ENCODE measurements around the gene RXRB. TPM values are rescaled to one million over a fixed set of nuclear protein-coding genes. Genes with fewer than 3 reads are reported as not detected.

Gene RXRB
- total RNA-seq, 2 experiments from 2014 or later: 41.0 to 45.4 TPM

DNA sequence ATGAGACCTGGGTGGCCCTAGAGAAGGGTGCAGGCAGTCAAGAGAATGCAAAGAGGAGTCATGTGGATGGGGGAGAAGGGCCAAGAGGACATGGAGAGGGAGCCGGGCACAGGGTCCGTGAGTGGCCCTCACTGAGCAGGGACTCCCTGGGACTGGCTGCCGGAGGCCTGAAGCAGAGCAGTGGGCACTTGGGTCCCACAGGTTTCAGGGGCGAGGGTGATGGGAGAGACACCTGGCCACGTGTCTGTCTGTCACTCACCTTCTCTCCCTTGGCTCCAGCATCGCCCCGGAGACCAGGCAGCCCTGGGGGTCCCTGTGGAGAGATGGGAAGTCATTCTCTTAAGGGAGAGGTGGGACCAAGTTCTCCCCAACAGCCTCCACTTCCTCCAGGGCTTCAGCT is 33.7 kb downstream of the RXRB start:
- Mint-ChIP-seq H3K4me3 (no peak overlapping the region), H3K36me3 (ENCODE audit: low read depth) (no peaks in the 10 kb centered on the region), H3K9me3 (ENCODE audit: low read depth) (no peaks in the 10 kb centered on the region), H3K27ac (no peak overlapping the region), H3K27me3 (no peaks in the 10 kb centered on the region), H3K4me1 (peaks cover 3% of the 10 kb centered on the region)
- intact Hi-C loops (cut with DNase I, micrococcal nuclease): no loop called here
- ChIA-PET CTCF (interaction anchor here (0.6 kb wide), 1 partner anchor 11 kb away, joined by 3 read pairs; no protein-coding TSS in a partner anchor), POLR2A (no interaction called here)
- DNase-seq: no peak
- no peak for ATAC-seq

- no peaks in the 10 kb centered on the region for H3K27me3 Mint-ChIP-seq
- POLR2A ChIA-PET: no interaction called here
- ATAC-seq: no peak
Observed at GRCh38 chr6:33166363-33166762, 34.1 kb downstream of the RXRB start.

GRCh38 chr6:33165581-33166258 is 34.7 kb downstream of the RXRB start:
- DNase-seq (no peak), ATAC-seq (no peak)
- ChIA-PET CTCF (interaction anchor here (1.0 to 2.0 kb wide), 2 partner anchors 32 to 70 kb away, joined by 3 to 5 read pairs; no protein-coding TSS in a partner anchor), POLR2A (no interaction called here)
- no peaks in the 10 kb centered on the region for H3K9me3 Mint-ChIP-seq (ENCODE audit: low read depth)
- H3K36me3 Mint-ChIP-seq (ENCODE audit: low read depth): no peaks in the 10 kb centered on the region
- no peaks in the 10 kb centered on the region for H3K27me3 Mint-ChIP-seq
- H3K27ac Mint-ChIP-seq: no peak overlapping the region
- intact Hi-C loops (cut with DNase I, micrococcal nuclease): no loop called here
- H3K4me1 Mint-ChIP-seq: peaks cover 10% of the 10 kb centered on the region
- no peak overlapping the region for H3K4me3 Mint-ChIP-seq

More at GRCh38 chr6:33166363-33166762, 34.1 kb downstream of the RXRB start:
- DNase-seq: no peak
- peaks cover 8% of the 10 kb centered on the region for H3K4me1 Mint-ChIP-seq
- no peak overlapping the region for H3K27ac Mint-ChIP-seq
- H3K36me3 Mint-ChIP-seq (ENCODE audit: low read depth): no peaks in the 10 kb centered on the region
- no peaks in the 10 kb centered on the region for H3K9me3 Mint-ChIP-seq (ENCODE audit: low read depth)
- CTCF ChIA-PET: no interaction called here
- intact Hi-C loops (cut with DNase I, micrococcal nuclease): no loop called here
- H3K4me3 Mint-ChIP-seq: no peak overlapping the region

DNA sequence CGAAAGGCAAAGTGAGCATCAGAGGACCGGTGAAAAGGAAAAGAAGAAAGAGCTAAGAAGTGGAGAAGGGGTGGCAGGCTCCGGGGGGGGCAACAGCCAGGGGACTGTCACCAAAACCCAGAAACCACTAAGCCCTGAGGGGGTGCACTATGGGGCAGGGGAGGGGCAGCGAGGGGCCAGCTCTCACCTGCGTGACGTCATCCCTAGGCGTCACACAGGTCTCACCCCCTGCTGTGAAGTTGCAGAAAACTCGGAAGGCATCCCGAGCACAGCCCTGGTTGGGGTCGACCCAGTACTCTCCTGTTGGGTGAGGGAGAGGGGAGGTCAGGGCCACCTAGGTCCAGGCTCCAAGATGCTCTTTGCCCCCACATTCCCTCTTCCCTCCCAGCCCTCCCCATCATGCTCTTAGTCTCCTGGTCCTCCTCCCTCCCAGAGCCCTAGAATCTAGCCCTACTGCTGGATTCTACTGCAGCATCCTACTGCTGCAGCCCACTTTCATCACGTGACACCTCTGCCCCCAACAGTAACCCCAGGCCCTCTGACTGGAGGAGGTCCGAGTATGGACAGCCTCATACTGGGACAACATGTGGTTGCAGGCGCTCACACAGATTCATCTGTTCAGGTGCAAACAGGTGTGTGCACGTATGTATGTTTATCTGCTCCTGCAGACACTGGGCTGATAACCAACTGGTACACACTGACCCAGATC is 35.6 kb downstream of the RXRB start:
- H3K27me3 Mint-ChIP-seq: peaks cover 3% of the 10 kb centered on the region
- H3K27ac Mint-ChIP-seq: no peak overlapping the region
- CTCF ChIA-PET: interaction anchor here (1.0 to 2.0 kb wide), 2 partner anchors 33 to 71 kb away, joined by 3 to 5 read pairs; no protein-coding TSS in a partner anchor
- POLR2A ChIA-PET: no interaction called here
- DNase-seq (no peak), ATAC-seq (no peak)
- peaks cover 10% of the 10 kb centered on the region for H3K4me1 Mint-ChIP-seq
- intact Hi-C loops (cut with DNase I, micrococcal nuclease): no loop called here
- H3K4me3 Mint-ChIP-seq: no peak overlapping the region
- no peaks in the 10 kb centered on the region for H3K9me3 Mint-ChIP-seq (ENCODE audit: low read depth)
- no peaks in the 10 kb centered on the region for H3K36me3 Mint-ChIP-seq (ENCODE audit: low read depth)

- Mint-ChIP-seq H3K4me1 (peaks cover 10% of the 10 kb centered on the region), H3K9me3 (ENCODE audit: low read depth) (no peaks in the 10 kb centered on the region), H3K27me3 (peaks cover 3% of the 10 kb centered on the region), H3K36me3 (ENCODE audit: low read depth) (no peaks in the 10 kb centered on the region), H3K4me3 (no peak overlapping the region), H3K27ac (no peak overlapping the region)
- CTCF ChIA-PET: interaction anchor here (1.0 to 2.0 kb wide), 4 partner anchors 15 to 84 kb away, joined by 3 to 5 read pairs (median 4); no protein-coding TSS in a partner anchor
- DNase-seq (no peak), ATAC-seq (no peak)
- POLR2A ChIA-PET: no interaction called here
- intact Hi-C loops (cut with DNase I, micrococcal nuclease): no loop called here
Observed at GRCh38 chr6:33164176-33164575, 36.3 kb downstream of the RXRB start.

DNA sequence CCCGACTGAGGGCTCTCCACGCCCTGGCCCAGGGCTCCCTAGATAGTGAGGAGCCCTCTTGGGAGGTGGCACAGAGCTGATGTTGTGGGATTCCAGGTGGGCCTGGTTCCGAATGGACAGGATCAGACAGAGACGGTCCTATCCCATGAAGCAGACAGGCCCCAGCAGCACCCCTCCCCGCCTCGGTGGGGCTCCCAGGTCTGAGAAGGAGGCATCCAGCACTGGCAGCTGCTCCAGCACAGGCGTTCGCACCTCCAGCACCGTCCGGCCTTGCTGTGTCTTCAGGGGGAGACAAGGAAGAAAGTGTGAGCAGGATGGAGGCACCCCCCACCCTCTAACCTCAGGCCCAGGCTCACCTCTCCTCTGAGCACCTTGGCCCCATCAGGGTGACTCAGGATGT is 36.9 kb downstream of the RXRB start:
- Mint-ChIP-seq H3K9me3 (ENCODE audit: low read depth) (no peaks in the 10 kb centered on the region), H3K36me3 (ENCODE audit: low read depth) (no peaks in the 10 kb centered on the region), H3K4me3 (no peak overlapping the region), H3K27me3 (peaks cover 3% of the 10 kb centered on the region), H3K27ac (no peak overlapping the region), H3K4me1 (peaks cover 10% of the 10 kb centered on the region)
- CTCF ChIA-PET: interaction anchor here (1.0 to 2.0 kb wide), 4 partner anchors 15 to 85 kb away, joined by 3 to 5 read pairs (median 4); no protein-coding TSS in a partner anchor
- POLR2A ChIA-PET: no interaction called here
- ATAC-seq: no peak
- no peak for DNase-seq
- intact Hi-C loops (cut with DNase I, micrococcal nuclease): no loop called here

DNA sequence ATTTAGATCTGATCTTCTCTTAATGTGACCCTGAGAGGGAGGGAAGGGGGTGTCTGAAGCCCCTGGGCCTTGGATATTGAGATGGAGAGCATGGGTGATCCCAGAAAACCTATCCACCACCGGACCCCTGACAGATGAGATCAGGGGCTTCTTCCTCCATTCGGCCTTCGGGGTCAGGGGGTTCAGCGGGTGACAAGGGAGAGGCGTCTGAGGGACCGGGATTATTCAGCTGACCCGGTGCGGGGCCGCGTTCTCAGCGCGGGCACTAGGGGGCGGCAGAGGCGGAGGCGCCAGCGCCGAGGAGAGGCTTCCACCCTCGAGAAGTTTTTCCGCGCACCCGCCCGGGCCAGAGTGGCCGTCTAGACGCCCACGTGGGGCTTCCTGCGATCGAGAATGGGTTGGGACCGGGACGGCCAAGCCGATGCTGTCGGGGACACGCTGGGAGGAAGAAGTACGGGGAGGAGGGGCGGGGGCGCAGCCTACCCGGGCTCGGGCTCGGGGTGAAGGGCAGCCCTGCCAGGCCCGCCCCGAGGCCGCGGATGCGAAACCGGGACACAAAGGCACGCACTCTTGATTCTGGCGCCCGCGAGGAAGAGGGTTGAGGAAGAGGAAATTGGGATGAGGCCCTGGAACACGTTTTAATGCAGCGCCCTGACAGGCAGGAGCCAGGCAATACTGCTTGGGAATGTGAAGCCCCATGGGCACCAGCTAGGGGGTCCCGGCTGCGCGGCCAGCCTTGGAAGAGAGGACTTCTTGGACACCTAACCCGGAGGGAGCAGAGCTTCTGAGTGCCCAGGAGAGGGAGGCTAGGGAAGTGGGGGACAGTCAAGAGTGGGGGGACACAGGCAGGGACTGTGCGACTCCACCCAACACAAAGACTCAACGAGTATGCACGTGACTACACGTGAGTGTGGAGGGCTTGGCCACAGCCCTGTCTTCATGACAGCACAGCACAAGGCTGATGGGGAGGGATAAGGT is 38.8 kb downstream of the RXRB start:
- Mint-ChIP-seq H3K4me1 (peaks cover 10% of the 10 kb centered on the region), H3K9me3 (ENCODE audit: low read depth) (no peaks in the 10 kb centered on the region)
- POLR2A ChIA-PET: interaction anchor here (0.6 kb wide), 1 partner anchor 626 kb away, joined by 8 read pairs; no protein-coding TSS in a partner anchor

DNA sequence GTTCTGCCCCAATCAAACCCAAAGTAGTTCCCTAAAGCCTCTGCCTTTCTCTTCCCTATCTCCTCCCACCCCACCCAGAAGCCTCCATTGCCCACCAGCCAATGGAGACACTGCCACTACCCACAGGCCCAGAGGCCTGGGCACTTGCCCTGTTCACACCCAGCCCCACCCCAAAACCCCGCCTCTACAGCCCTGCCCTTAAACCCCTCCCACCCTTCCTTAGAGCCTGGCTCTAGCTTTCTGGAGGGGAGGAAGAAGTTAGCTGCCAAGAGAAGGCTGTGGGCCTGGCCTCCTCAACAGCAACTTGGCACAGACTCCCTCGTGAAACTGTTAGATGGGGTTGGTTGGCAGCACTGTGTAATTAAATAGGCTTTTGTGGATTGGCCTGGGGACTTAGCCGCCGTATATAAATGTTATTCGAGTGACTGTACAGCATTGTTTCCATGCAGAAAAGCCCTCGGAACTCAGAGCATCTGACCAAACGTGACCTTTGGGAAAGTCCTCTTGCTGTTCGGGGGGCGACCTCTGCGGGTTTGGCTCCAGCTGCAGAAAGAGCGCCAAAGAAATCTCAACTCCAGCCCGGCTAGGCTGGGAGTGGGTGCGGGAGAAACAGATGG is 39.6 kb downstream of the RXRB start:
- intact Hi-C loops (cut with DNase I, micrococcal nuclease): loop anchor here (1.0 kb wide), 3 partner anchors 36 to 87 kb away; no protein-coding TSS in a partner anchor
- peaks cover 5% of the 10 kb centered on the region for H3K27me3 Mint-ChIP-seq
- H3K4me1 Mint-ChIP-seq: peaks cover 10% of the 10 kb centered on the region
- CTCF ChIA-PET: interaction anchor here (0.7 to 5.1 kb wide), 10 partner anchors 11 to 1177 kb away, joined by 3 to 41 read pairs (median 6); partner anchors contain the start of gene RING1
- H3K9me3 Mint-ChIP-seq (ENCODE audit: low read depth): no peaks in the 10 kb centered on the region
- H3K4me3 Mint-ChIP-seq: no peak overlapping the region
- no peaks in the 10 kb centered on the region for H3K36me3 Mint-ChIP-seq (ENCODE audit: low read depth)
- ATAC-seq (no peak), DNase-seq (no peak)
- POLR2A ChIA-PET: no interaction called here
- H3K27ac Mint-ChIP-seq: no peak overlapping the region

More for the DNA sequence above, 38.8 kb downstream of the RXRB start:
- Mint-ChIP-seq H3K36me3 (ENCODE audit: low read depth) (no peaks in the 10 kb centered on the region), H3K27ac (peak overlapping the region; percentile 43), H3K4me3 (peak overlapping the region; percentile 71), H3K27me3 (peaks cover 4% of the 10 kb centered on the region)
- DNase-seq (peak; percentile 90), ATAC-seq (peak; percentile 95)
- intact Hi-C loops (cut with DNase I, micrococcal nuclease): loop anchor here (1.0 kb wide), 3 partner anchors 36 to 87 kb away; no protein-coding TSS in a partner anchor
- CTCF ChIA-PET: interaction anchor here (0.7 to 5.1 kb wide), 17 partner anchors 10 to 1177 kb away, joined by 3 to 41 read pairs (median 3); partner anchors contain the start of gene RING1

DNA sequence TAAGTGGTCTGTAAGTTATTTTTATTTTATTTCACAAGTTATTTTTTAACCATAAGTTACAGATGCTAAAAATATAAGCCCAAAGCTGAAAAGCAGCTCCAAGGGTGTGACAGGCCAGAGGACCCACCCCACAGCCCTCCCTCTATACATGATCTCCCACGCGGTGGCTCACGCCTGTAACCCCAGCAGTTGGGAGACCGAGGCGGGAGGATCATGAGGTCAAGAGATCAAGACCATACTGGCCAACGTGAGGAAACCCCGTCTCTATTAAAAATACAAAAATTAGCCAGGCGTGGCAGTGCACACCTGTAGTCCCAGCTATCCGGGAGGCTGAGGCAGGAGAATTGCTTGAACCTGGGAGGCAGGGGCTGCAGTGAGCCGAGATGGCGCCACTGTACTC is 40.4 kb downstream of the RXRB start:
- H3K4me1 Mint-ChIP-seq: peaks cover 10% of the 10 kb centered on the region
- CTCF ChIA-PET: interaction anchor here (0.7 to 5.1 kb wide), 5 partner anchors 10 to 119 kb away, joined by 3 to 41 read pairs (median 6); no protein-coding TSS in a partner anchor
- no peak overlapping the region for H3K27ac Mint-ChIP-seq
- H3K4me3 Mint-ChIP-seq: no peak overlapping the region
- no peaks in the 10 kb centered on the region for H3K36me3 Mint-ChIP-seq (ENCODE audit: low read depth)
- POLR2A ChIA-PET: no interaction called here
- DNase-seq: no peak
- intact Hi-C loops (cut with DNase I, micrococcal nuclease): no loop called here
- no peak for ATAC-seq
- peaks cover 5% of the 10 kb centered on the region for H3K27me3 Mint-ChIP-seq
- no peaks in the 10 kb centered on the region for H3K9me3 Mint-ChIP-seq (ENCODE audit: low read depth)

DNA sequence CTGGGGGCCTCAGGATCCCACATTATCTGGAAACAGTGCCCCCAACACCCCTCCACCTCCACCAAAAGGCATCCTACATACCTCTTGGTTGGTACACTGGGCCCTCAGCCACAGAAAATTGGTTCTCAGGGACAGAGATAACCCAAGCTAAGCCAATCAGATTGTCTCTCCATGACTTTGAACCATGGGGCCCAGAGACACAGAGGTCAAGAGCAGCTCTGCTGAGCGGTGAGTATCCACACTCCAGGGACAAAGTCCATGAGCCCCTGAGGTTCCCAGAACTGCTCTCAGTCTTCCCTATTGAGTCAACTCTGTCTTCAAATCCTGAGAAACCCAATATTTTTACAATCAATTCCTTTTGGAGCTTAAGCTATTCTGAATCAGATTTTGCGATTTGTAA is 43.5 kb downstream of the RXRB start:
- peaks cover 7% of the 10 kb centered on the region for H3K9me3 Mint-ChIP-seq (ENCODE audit: low read depth)
- no peak for DNase-seq
- H3K27me3 Mint-ChIP-seq: peaks cover 9% of the 10 kb centered on the region
- peaks cover 8% of the 10 kb centered on the region for H3K4me1 Mint-ChIP-seq
- ATAC-seq: no peak
- intact Hi-C loops (cut with DNase I, micrococcal nuclease): no loop called here
- H3K4me3 Mint-ChIP-seq: no peak overlapping the region
- CTCF ChIA-PET: interaction anchor here (0.9 to 1.4 kb wide), 2 partner anchors 16 to 32 kb away, joined by 3 read pairs; no protein-coding TSS in a partner anchor
- peaks cover 1% of the 10 kb centered on the region for H3K36me3 Mint-ChIP-seq (ENCODE audit: low read depth)
- H3K27ac Mint-ChIP-seq: no peak overlapping the region
- POLR2A ChIA-PET: no interaction called here
